A549 (cell line): ENCODE data around the gene RGS2. TPM values are rescaled to one million over a fixed set of nuclear protein-coding genes. Genes with fewer than 3 reads are reported as not detected.

Source experiments
- ATAC-seq, 2 experiments: fragments of 200-7000 bp in 1 of 2; fragments of >200 bp in 1 of 2; cut with Nextera tagmentation in 1 of 2; cut with Tn5 transposase in 1 of 2; 3 replicates each; pipeline versions ENCODE4 v1.8.0 to v1.9.1; 2018 to 2020; ENCODE audit warnings: mild to moderate bottlenecking in 1 of 2, moderate library complexity in 1 of 2
- CTCF ChIA-PET: fragments of 300-600 bp; sonication (Branson Sonifier 250); formaldehyde crosslinking; extraction: SDS; loops from one replicate; lab custom pipeline; 2021; ENCODE audit warnings: antibody characterized with exemption, inconsistent platforms; lab: Yijun Ruan, JAX
- POLR2A ChIA-PET: fragments of 350-600 bp; formaldehyde crosslinking; extraction: SDS; loops from one replicate; lab custom pipeline; 2021; ENCODE audit warnings: antibody characterized with exemption, inconsistent platforms; lab: Yijun Ruan, JAX
- DNase-seq, 2 experiments: peaks; one replicate each; pipeline versions ENCODE4 v3.0.0 to v3.0.0-alpha.2; 2011 to 2016; ENCODE audit warnings: low read depth in 1 of 2, low spot score in 1 of 2
- FAIRE-seq: peaks from 2 replicates; lab custom pipeline; 2011; peaks lifted over from hg19 to GRCh38; lab: Jason Lieb, UNC
- H3K27ac ChIP-seq, 2 experiments: fragments of >200 bp; sonication (Bioruptor Twin); formaldehyde crosslinking; 3 replicates each; pipeline ENCODE4 v1.5.1; 2016 to 2017
- H3K4me1 ChIP-seq: fragments of >200 bp; sonication (Bioruptor Twin); formaldehyde crosslinking; 3 replicates; pipeline ENCODE4 v1.6.1; 2016
- H3K4me2 ChIP-seq: fragments of >200 bp; sonication (Bioruptor Twin); formaldehyde crosslinking; 3 replicates; pipeline ENCODE4 v1.6.1; 2016
- H3K4me3 ChIP-seq: fragments of >200 bp; sonication (Bioruptor Twin); formaldehyde crosslinking; 3 replicates; pipeline ENCODE4 v1.5.1; 2016
- H3K9me3 ChIP-seq: fragments of >200 bp; sonication (Bioruptor Twin); formaldehyde crosslinking; 3 replicates; pipeline ENCODE4 v1.6.1; 2016
- BCL3 ChIP-seq: fragments of >200 bp; sonication (Bioruptor Twin); formaldehyde crosslinking; IDR thresholded peaks from 3 replicates; pipeline ENCODE4 v1.6.1; 2016
- CBX8 ChIP-seq: fragments of 200-600 bp; sonication (generic); IDR thresholded peaks from 2 replicates; pipeline ENCODE4 v1.6.1; 2016
- CEBPB ChIP-seq, 2 experiments: fragments of >200 bp in 1 of 2; sonication (Bioruptor Twin) in 1 of 2; formaldehyde crosslinking in 1 of 2; IDR thresholded peaks; 2 replicates each; pipeline ENCODE4 v1.6.1; 2012 to 2016
- CHD2 ChIP-seq: fragments of 150-350 bp; IDR thresholded peaks from 2 replicates; pipeline ENCODE4 v1.6.1; 2014; ENCODE audit warnings: low read length; ENCODE audit not compliant: partially characterized antibody
- CHD4 ChIP-seq: fragments of 200-600 bp; sonication (generic); IDR thresholded peaks from 2 replicates; pipeline ENCODE4 v1.6.1; 2016; ENCODE audit warnings: antibody characterized with exemption, mild to moderate bottlenecking, borderline replicate concordance
- FOSL2 ChIP-seq, 2 experiments: fragments of 450-650 bp in 1 of 2; fragments of >200 bp in 1 of 2; sonication (Bioruptor Twin) in 1 of 2; formaldehyde crosslinking; IDR thresholded peaks; 2 replicates each; pipeline versions ENCODE4 v1.5.0 to v1.6.1; 2016 to 2020; ENCODE audit warnings: mild to moderate bottlenecking in 1 of 2, moderate library complexity in 1 of 2
- FOXS1 ChIP-seq: fragments of 250-450 bp; sonication (Bioruptor Pico); IDR thresholded peaks from 2 replicates; pipeline ENCODE4 v1.5.0; 2020; ENCODE audit warnings: mild to moderate bottlenecking, moderate library complexity
- GATA3 ChIP-seq: IDR thresholded peaks from 2 replicates; pipeline ENCODE4 v1.6.1; 2012; ENCODE audit warnings: borderline replicate concordance
- HDAC2 ChIP-seq: fragments of 200-600 bp; sonication (generic); IDR thresholded peaks from 2 replicates; pipeline ENCODE4 v1.6.1; 2016
- HES2 ChIP-seq: fragments of >200 bp; sonication (Bioruptor Twin); formaldehyde crosslinking; IDR thresholded peaks from 2 replicates; pipeline ENCODE4 v1.6.1; 2016
- HMGXB4 ChIP-seq: fragments of 250-450 bp; sonication (Bioruptor Pico); IDR thresholded peaks from 2 replicates; pipeline ENCODE4 v1.5.0; 2021; ENCODE audit warnings: mild to moderate bottlenecking, moderate library complexity, borderline replicate concordance
- HOXA7 ChIP-seq: fragments of 250-450 bp; sonication (Bioruptor Pico); IDR thresholded peaks from 2 replicates; pipeline ENCODE4 v1.5.0; 2020; ENCODE audit warnings: mild to moderate bottlenecking, moderate library complexity
- HOXB13 ChIP-seq: fragments of 250-450 bp; sonication (Bioruptor Pico); IDR thresholded peaks from 2 replicates; pipeline ENCODE4 v1.5.0; 2020; ENCODE audit warnings: low read depth, mild to moderate bottlenecking, moderate library complexity
- HOXB5 ChIP-seq: fragments of 250-450 bp; sonication (Bioruptor Pico); IDR thresholded peaks from 2 replicates; pipeline ENCODE4 v1.5.0; 2020; ENCODE audit warnings: mild to moderate bottlenecking, moderate library complexity
- JUN ChIP-seq, 2 experiments: fragments of >200 bp; sonication (Bioruptor Twin); formaldehyde crosslinking; IDR thresholded peaks; 2 replicates in 1 of 2; 3 replicates in 1 of 2; pipeline ENCODE4 v1.6.1; 2016 to 2017
- JUNB ChIP-seq: fragments of >200 bp; sonication (Bioruptor Twin); formaldehyde crosslinking; IDR thresholded peaks from 2 replicates; pipeline ENCODE4 v1.6.1; 2016
- KDM1A ChIP-seq: fragments of 200-600 bp; sonication (generic); IDR thresholded peaks from 2 replicates; pipeline ENCODE4 v1.6.1; 2016; ENCODE audit warnings: low read depth, mild to moderate bottlenecking
- KDM5A ChIP-seq: fragments of 200-600 bp; sonication (generic); IDR thresholded peaks from 2 replicates; pipeline ENCODE4 v1.6.1; 2016; ENCODE audit warnings: antibody characterized with exemption, mild to moderate bottlenecking
- NFE2L2 ChIP-seq: fragments of 150-350 bp; conservative IDR thresholded peaks from 2 replicates; pipeline ENCODE4 v1.6.1; 2014; ENCODE audit warnings: low read length
- RAD21 ChIP-seq, 2 experiments: fragments of >200 bp in 1 of 2; sonication (Bioruptor Twin) in 1 of 2; formaldehyde crosslinking in 1 of 2; IDR thresholded peaks in 1 of 2; conservative IDR thresholded peaks in 1 of 2; 2 replicates in 1 of 2; 3 replicates in 1 of 2; pipeline ENCODE4 v1.6.1; 2012 to 2018; ENCODE audit warnings: inconsistent platforms in 1 of 2
- RARB ChIP-seq: fragments of 250-450 bp; sonication (Bioruptor Pico); IDR thresholded peaks from 2 replicates; pipeline ENCODE4 v1.8.0; 2021; ENCODE audit warnings: mild to moderate bottlenecking, moderate library complexity
- SMC3 ChIP-seq: fragments of >200 bp; sonication (Bioruptor Twin); formaldehyde crosslinking; IDR thresholded peaks from 3 replicates; pipeline ENCODE4 v1.6.1; 2018; ENCODE audit warnings: inconsistent platforms
- TP53 ChIP-seq: fragments of 250-450 bp; sonication (Bioruptor Pico); IDR thresholded peaks from 2 replicates; pipeline ENCODE4 v1.5.0; 2021; ENCODE audit warnings: mild to moderate bottlenecking, moderate library complexity
- ZC3H11A ChIP-seq: fragments of 450-650 bp; IDR thresholded peaks from 2 replicates; pipeline ENCODE4 v1.6.1; 2014; ENCODE audit warnings: antibody characterized with exemption, mild to moderate bottlenecking
- WGBS: methylation state at CpG from one replicate; pipeline ENCODE4 v1.1.6; 2017; ENCODE audit errors: missing lambda C conversion rate; 5-methylcytosine and 5-hydroxymethylcytosine counted together
- polyA plus RNA-seq, 4 experiments: library from polyadenylated mRNA; depleted of rRNA in 3 of 4; stranded (reverse); fragments of >200 nt; fragmentation: RNase III in 1 of 4; extraction: RNeasy Plus Mini Kit Qiagen cat#74134 plus additional on column Dnase treatment in 1 of 4; gene quantifications; 2 replicates in 3 of 4; 3 replicates in 1 of 4; pipeline ENCODE4 v1.2.3, GENCODE V29; 2011 to 2017
- TF ChIP-seq, protein P1 (sequence below): fragments of >200 bp; sonication (Bioruptor Twin); formaldehyde crosslinking; IDR thresholded peaks from 3 replicates; pipeline ENCODE4 v1.5.1; 2016
- TF ChIP-seq, protein P2 (sequence below): IDR thresholded peaks from 2 replicates; pipeline ENCODE4 v1.6.1; 2012; ENCODE audit warnings: low read depth, borderline replicate concordance

RGS2 gene
- polyA plus RNA-seq, 2 of the 4 experiments (the other 2 are of a cell fraction), result 20.1 to 26.5 TPM

GRCh38 chr1:192805832-192806323 is 3.0 kb upstream of the RGS2 start:
- ATAC-seq (peak in 1 of 2 experiments; percentile 14; a peak in 1 of 6 replicates), FAIRE-seq (peak; percentile 95), DNase-seq (peak; percentile 70 to 84)
- ChIA-PET CTCF (interaction anchor here (0.6 to 8.2 kb wide), 22 partner anchors 9 to 332 kb away, joined by 3 to 85 read pairs (median 4); partner anchors contain the start of genes CDC73 and UCHL5), POLR2A (interaction anchor here (1.9 to 5.3 kb wide), 2 partner anchors 213 to 316 kb away, joined by 9 to 54 read pairs; partner anchors contain the start of gene CDC73)
- Histone ChIP-seq H3K4me2 (peak overlapping the region; percentile 19; the same call in 2 of the 3 replicates), H3K9me3 (no peaks in the 10 kb centered on the region), H3K4me1 (peaks cover 33% of the 10 kb centered on the region), H3K4me3 (no peak overlapping the region), H3K27ac (no peak overlapping the region; a peak in 1 of 6 replicates)
- WGBS, result 58% methylated on average over 2 of the region's 2 CpGs
- TF ChIP-seq FOXS1 (CRISPR knock-in tag) (no peak), HES2 (0 out of 2 replicates have a peak, but pooled peaks have one; percentile 26), RARB (CRISPR knock-in tag) (no peak), CEBPB (IDR thresholded peaks at IDR 0.05) (peak; percentile 90 to 93), NFE2L2 (no peak), CHD2 (no peak), FOSL2 (IDR thresholded peaks at IDR 0.05) (no peak), FOSL2 (CRISPR knock-in tag; IDR thresholded peaks at IDR 0.05) (peak; percentile 89), HOXA7 (no peak), ZC3H11A (no peak), JUN (IDR thresholded peaks at IDR 0.05) (no peak), KDM5A (no peak), GATA3 (peak; percentile 79), HMGXB4 (CRISPR knock-in tag) (no peak), CBX8 (no peak), BCL3 (no peak), HDAC2 (no peak), HOXB5 (no peak), SMC3 (peak; percentile 82), CHD4 (no peak), HOXB13 (CRISPR knock-in tag) (no peak), RAD21 (conservative IDR thresholded peaks at IDR 0.05 in 1 of 2, IDR thresholded peaks at IDR 0.05 in 1 of 2) (peak; percentile 85 to 86), JUNB (0 out of 2 replicates have a peak, but pooled peaks have one; percentile 16), TP53 (CRISPR knock-in tag) (no peak), KDM1A (no peak)
- TF ChIP-seq, protein P1, sequence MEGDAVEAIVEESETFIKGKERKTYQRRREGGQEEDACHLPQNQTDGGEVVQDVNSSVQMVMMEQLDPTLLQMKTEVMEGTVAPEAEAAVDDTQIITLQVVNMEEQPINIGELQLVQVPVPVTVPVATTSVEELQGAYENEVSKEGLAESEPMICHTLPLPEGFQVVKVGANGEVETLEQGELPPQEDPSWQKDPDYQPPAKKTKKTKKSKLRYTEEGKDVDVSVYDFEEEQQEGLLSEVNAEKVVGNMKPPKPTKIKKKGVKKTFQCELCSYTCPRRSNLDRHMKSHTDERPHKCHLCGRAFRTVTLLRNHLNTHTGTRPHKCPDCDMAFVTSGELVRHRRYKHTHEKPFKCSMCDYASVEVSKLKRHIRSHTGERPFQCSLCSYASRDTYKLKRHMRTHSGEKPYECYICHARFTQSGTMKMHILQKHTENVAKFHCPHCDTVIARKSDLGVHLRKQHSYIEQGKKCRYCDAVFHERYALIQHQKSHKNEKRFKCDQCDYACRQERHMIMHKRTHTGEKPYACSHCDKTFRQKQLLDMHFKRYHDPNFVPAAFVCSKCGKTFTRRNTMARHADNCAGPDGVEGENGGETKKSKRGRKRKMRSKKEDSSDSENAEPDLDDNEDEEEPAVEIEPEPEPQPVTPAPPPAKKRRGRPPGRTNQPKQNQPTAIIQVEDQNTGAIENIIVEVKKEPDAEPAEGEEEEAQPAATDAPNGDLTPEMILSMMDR, result peak; percentile 83
- TF ChIP-seq, protein P2, sequence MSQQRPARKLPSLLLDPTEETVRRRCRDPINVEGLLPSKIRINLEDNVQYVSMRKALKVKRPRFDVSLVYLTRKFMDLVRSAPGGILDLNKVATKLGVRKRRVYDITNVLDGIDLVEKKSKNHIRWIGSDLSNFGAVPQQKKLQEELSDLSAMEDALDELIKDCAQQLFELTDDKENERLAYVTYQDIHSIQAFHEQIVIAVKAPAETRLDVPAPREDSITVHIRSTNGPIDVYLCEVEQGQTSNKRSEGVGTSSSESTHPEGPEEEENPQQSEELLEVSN, result no peak
